Fibroblast of villous mesenchyme (primary cell): Measurements from ENCODE around the gene GIT1. TPM values are rescaled to one million over a fixed set of nuclear protein-coding genes. Genes with fewer than 3 reads are reported as not detected.

Source experiments
- DNase-seq: peaks from one replicate; pipeline ENCODE4 v3.0.0-alpha.2; 2010; ENCODE audit warnings: low read depth
- H3K4me3 ChIP-seq: 2 replicates; pipeline ENCODE4 v1.5.1; 2011; ENCODE audit warnings: low read depth, mild to moderate bottlenecking, low read length
- total RNA-seq: library from RNA; depleted of rRNA; stranded (reverse); fragments of >200 nt; gene quantifications from 2 replicates; pipeline ENCODE4 v1.2.3, GENCODE V29; 2012
- TF ChIP-seq, protein P1 (sequence below): IDR thresholded peaks from 2 replicates; pipeline ENCODE4 v1.5.1; 2012; ENCODE audit warnings: low read depth, mild to moderate bottlenecking, low read length; ENCODE audit not compliant: insufficient read depth

Gene GIT1
- total RNA-seq, 1 donor, result 26.3 TPM

DNA sequence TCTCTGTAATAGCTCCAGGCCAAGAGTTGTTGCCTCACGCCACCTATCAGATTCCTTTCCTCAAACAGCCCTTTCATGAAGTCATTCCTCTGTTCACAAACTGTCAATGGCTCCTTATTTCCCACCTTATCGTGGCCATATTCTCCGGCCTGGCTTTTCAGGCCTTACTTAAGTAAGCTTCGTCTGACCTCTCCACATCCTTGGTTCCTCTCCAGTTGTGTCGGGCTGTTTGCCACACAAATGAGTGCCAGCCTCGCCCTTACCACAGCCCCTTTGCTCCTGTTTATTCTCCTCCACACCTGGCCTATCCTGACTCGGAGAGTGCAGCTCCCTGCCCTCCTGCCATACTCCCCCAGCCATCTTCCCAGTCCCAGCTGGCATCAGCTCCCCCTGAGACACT lies 18.9 kb downstream of the GIT1 start:
- TF ChIP-seq, protein P1, sequence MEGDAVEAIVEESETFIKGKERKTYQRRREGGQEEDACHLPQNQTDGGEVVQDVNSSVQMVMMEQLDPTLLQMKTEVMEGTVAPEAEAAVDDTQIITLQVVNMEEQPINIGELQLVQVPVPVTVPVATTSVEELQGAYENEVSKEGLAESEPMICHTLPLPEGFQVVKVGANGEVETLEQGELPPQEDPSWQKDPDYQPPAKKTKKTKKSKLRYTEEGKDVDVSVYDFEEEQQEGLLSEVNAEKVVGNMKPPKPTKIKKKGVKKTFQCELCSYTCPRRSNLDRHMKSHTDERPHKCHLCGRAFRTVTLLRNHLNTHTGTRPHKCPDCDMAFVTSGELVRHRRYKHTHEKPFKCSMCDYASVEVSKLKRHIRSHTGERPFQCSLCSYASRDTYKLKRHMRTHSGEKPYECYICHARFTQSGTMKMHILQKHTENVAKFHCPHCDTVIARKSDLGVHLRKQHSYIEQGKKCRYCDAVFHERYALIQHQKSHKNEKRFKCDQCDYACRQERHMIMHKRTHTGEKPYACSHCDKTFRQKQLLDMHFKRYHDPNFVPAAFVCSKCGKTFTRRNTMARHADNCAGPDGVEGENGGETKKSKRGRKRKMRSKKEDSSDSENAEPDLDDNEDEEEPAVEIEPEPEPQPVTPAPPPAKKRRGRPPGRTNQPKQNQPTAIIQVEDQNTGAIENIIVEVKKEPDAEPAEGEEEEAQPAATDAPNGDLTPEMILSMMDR, result no peak
- no peak overlapping the region for H3K4me3 ChIP-seq
- no peak for DNase-seq

DNA sequence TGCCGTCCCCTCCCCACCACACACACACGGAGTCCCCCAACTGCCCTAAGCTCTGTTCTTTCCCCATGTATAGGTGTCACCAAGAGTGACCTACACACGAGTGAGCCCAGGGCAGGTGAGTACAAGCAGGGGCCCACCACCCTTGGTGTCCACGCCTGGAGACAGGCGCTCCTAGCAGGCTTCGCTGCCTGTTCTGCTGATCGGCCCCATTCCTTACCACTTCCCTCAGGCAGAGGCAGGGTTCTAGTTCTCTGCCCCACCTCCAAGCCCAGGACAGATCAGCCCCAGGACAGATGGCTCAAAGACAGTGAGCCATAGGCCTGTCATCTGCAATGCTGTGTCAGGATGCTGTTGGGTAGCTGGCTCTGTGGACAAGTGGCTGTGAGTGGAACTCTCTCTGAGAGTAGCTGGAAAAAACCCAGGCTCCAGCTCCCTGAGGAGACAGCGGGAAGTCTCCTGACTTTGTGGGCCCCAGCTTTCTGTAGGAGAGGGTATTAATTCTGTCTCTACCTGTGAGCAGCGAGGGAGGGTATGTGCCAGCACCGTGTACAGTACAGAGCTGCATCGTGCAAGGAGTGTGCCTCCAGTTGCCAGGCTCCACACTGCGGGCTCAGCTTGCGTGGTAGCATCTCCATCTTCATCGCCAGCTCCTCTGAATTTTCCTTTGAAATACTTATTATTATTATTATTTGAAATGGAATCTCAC lies 20.1 kb downstream of the GIT1 start:
- TF ChIP-seq, protein P1, result no peak
- peak overlapping the region; percentile 78 for H3K4me3 ChIP-seq
- DNase-seq, result no peak

DNA sequence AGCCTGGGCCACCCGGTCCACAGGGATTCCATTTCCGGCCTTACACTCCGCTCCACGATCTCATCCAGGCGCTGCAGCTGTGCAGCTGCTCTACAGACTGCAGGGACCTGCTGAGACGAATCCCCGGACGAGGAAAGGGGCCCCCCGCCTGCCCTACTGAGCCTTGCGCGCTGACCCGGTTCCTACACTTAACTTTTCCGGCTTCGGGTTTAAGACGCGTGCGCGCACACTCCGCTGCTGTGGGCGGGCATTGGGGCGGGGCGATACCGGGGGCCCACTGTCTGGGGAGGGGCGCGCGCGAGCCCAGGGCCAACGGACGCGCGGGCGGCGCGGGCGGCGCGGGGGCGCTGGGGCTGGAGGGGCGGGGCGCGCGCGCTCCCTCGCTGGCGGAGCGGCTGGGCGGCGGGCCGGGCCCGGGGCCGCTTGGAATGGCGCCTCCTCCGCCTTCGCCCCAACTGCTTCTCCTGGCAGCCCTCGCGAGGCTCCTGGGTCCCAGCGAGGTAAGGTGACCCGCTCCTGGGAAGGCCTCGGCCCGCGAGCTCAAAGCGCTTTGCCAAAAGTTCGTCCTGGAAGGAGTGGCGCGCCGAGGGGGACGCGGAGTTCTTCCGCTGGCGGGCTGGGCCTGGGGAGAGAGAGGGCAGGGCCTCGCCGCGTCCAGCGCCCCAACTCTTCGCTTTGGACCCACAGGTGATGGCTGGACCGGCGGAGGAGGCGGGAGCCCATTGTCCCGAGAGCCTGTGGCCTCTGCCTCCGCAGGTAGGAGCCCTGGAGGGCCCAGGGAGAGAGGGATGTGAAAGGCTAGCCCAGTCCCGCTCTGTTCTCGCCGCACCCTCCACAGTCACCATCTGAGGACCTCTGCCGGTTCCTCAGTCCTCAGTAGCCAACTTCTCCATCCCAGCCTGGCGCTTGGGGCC lies 20.9 kb downstream of the GIT1 start, which contains the start of gene TP53I13:
Gene TP53I13 (plus strand): TSS at position 371 of the 914 bp plus-strand sequence. CDS start 58 bp downstream, at position 429.
- TF ChIP-seq, protein P1, result no peak
- DNase-seq, result peak; percentile 90

DNA sequence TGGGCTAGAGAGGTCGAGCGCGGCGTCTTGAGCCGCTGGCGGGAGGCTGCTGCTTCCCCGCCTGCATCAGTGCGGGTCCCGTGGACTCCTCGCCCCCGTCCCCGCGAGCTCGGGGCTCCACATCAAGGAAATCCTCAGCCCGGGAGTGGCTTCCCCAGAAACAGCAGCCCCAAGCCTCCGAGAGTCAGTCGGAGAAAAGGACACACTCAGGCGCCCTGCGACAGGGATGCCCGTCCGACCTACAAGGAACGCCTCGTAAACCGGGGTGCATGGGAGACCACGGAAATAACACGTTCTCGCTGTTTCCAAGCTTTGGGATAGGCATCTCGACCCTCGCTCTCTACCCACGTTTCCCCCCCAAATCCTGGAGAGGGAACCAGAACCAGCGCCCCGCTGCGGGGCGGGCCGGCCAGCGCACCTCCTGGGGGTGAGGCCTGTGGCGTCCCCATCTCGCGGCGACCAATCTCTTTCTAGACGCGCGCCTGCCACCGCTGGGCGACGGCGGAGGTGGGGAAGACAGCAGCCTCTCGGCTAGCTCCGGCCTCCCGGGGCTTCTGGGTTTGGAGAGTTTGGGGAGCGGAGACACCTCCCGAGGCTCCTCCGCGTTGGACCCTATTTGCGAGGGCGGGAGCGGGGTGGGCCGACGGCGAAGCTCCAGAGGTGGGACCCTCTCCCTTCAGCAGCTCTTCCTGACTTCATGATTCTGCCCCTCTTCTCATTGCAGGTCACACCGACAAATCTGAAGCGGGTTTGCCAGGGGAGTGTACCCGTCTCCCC lies 21.7 kb downstream of the GIT1 start:
- TF ChIP-seq, protein P1, result peak; percentile 24
- H3K4me3 ChIP-seq, result peak overlapping the region; percentile 72
- DNase-seq, result peak; percentile 52

More for the DNA sequence above, 20.9 kb downstream of the GIT1 start, which contains the start of gene TP53I13:
- peak within 1 kb of the TSS; percentile 78 for H3K4me3 ChIP-seq

DNA sequence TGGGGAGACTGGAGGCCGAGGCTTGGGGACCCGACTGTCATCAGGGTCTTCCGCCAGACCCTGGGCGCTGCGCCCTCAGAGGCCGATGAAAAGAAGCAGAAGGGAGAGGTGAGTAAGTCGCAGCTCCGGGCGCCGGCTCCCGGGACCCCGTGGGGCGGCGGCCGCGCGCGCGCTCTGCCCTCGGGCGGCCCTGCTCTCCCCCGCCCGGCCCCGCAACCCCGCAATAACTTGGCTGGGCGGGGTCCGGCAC lies 22.2 kb downstream of the GIT1 start:
- DNase-seq, result no peak
- TF ChIP-seq, protein P1, result no peak
- H3K4me3 ChIP-seq, result peak overlapping the region; percentile 72

DNA sequence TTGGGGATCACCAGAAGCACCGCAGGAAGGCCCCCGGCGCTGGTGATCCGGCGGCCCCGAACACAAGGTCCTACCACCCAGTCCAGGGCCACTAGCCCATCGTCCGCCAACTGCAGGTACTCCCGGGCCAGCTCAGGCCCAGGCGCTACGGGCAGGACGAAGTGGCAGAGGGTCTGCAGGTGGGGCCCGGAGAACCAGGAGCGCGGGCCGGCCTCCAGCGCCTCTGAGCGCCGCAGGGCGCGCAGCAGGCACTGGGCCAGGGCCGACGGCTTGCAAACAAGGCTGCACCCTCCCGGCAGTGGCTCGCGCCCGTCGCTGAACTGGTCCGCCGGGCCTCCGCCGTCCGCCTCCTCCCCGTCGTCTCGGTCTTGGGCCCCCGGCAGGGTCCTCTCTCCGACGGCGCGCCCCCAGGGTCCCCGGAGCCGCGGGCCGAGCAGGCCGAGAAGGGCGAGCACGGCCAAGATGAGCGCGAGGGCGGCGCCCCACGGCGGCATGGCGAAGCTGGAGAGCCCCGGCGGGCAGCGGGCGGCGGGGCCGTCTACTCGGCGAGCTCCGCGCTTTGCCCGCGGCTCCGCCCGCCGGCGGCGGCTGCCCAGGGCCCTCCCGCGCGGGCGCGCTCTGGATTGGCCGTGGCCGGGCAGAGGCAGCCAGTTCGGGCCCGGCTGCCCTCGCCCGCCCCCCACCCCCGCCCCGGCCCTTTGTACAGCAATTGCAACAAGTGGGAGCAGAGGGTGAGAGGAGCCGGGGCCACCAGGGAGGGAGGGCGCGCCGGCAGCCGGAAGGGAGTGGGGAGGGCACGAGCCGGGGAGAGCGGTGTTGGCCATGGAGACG lies 22.8 kb downstream of the GIT1 start, which contains the start of gene ABHD15:
Gene ABHD15 (minus strand): TSS at position 565 of the 831 bp plus-strand sequence. CDS start 71 bp downstream, at position 494.
- TF ChIP-seq, protein P1, result peak; percentile 4
- DNase-seq, result peak; percentile 81
- peak within 1 kb of the TSS; percentile 72 for H3K4me3 ChIP-seq
